GM19468 (cell line): ENCODE measurements around the gene WT1.
"Not testable (repeated sequence)": the region's sequence is repeated elsewhere in the genome, so short reads cannot be mapped to it uniquely, and the experiment has no call there.

Experiments
- ATAC-seq: cut with Tn5 transposase; IDR thresholded peaks from one replicate; pipeline ENCODE4 v1.9.1; 2021; ENCODE audit warnings: mild to moderate bottlenecking, moderate library complexity, moderate number of reproducible peaks; ENCODE audit not compliant: unreplicated experiment; ENCODE audit errors: extremely low read depth

Gene WT1

DNA sequence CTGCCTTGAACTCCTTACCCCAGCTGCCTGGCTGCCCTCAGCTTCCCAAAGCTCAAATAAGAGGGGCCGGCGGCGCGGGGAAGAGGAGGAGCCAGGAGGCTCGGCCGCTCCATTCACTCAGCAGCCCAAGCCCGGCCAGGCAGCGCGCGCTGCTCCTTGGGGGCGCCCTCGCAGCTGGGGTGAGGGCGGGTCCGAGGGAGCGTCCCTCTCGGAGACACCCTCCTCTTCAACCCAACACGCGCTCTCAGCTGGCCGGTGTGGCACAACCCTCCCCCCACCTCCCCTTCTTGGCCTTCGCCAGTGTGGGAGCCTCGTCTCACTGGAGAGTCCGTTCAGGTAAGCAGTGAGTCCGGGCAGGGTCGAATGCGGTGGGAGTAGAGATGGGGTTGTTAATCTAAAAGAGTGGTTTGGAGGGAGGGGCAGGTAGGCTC lies at the start of gene WT1:
Gene WT1, minus strand, starts transcription at position 29 of the 431 bp plus-strand sequence.
- no peak for ATAC-seq

DNA sequence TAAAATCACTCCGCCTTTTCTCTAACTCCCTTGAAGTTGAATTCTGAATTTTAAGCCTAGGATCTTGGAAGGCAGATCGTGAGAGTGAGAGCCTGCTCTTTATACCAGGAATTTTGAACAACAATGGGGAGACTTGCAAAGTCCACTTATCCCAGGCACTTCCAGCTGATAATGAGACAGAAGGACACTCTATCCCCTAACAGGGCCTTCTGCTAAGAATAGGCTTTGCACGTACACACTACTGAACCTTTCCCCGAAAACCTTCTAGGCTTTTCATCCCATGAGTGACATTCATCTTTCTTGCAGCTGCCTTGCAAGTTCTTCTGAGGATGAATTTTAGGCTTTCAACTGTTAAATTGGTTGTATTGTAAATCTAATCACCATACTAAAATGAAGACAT lies 44.0 kb upstream of the WT1 start:
- ATAC-seq: no peak

DNA sequence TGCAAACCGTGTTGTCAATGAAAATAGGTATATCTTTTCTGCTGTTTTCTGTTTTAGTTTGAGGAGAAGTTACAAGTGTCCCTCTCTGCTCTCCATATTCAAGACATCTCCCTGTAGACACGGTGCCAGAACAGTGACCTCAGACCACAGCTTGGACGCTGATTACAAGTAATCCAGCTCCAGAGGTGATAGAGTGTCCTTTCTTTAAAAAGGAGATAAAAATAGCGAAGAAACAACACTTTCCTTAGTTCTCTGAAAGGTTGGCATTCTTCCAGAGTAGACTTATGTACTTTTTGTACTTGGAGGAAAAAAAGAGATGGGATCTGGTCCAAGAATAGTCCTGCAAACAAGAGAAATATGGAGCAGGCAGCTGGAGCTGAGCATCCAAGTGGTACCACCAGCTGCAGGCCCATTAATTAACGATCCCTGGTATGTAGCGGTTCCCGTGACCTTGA lies 43.0 kb upstream of the WT1 start:
- ATAC-seq: no peak

DNA sequence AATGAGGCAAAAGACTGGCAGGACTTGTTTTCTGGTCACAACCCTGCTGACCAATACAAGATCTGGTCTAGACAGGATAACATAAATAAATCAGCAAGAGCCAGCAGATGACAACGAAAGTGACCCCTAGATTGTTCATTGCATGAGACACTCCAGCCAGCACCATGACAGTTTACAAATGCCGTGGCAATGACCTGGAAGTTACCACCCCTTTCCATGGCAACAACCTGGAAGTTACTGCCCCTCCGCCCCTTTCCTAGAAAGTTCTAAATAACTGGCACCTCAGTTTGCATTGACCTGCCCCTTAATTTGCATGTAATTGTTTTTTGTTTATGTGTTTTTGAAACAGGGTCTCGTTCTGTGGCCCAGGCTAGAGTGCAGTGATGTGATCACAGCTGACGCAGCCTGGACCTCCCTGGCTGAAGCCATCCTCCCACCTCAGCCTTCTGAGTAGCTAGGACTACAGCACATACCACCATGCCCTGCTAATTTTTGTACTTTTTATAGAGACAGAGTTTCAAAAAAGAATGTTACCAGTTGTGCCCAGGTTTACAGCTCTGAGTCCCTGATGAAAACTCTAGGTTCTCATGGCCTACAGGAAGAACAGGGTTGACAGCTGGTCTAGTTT lies 38.1 kb upstream of the WT1 start:
- no peak for ATAC-seq

- no peak for ATAC-seq
These were observed 36.9 kb upstream of the WT1 start for GRCh38 chr11:32472226-32472625.

- not testable (repeated sequence) for ATAC-seq
These were observed 36.2 kb upstream of the WT1 start for GRCh38 chr11:32471544-32471943.

GRCh38 chr11:32469791-32470190 lies 34.5 kb upstream of the WT1 start:
- no peak for ATAC-seq

DNA sequence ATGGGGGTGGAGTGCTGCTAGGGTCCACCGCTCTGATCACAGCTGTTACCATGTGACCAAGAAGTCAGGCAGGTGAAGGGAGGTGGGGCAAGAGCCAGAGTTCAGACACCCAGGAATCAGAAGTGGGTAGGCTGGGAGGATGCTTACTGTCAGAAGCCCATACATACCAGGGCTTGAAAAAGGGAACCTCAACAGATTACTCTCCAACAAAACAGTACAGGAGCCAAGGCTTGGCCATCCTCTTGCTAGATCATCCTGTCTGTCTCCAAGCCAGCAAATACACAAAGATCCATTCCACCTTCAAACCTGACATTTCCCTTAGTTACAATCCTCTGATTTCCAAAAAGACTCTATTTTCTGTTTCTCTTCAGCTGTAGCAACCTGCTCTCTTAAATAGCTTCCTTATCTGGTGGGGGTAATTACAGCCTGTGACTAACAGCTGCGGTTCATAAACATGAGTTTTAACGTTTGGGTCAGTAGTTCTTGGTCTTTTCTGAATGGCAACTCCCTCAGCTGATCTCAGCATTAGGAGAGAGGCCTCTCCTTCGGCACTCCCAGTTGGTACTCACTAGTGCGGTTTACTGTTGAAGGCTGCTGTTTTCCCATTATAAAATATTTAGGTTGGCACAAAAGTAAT lies 31.1 kb upstream of the WT1 start:
- ATAC-seq: no peak

DNA sequence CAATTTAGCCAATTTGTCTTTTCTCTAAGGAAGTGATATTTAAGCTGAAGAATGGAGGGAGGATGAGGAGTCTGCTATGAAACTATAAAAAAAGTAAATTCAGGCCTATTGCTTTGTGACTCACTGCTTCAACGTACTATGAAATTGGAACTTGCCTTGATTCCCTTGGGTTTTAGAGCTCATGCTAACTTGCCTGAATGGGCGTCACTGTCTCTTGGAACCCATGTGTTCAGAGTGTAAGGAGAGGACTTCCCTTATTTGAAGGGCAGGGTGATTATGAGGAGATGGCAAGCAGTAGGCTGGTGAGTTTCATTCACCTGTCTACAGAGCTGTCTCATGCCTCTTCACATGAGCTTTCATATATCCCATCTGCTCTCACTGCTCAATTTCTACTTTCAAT lies 28.7 kb upstream of the WT1 start:
- no peak for ATAC-seq

GRCh38 chr11:32462011-32462690 lies 26.8 kb upstream of the WT1 start:
- no peak for ATAC-seq

- ATAC-seq: no peak
These were observed 21.5 kb upstream of the WT1 start for GRCh38 chr11:32456864-32457263.

- no peak for ATAC-seq
These were observed 19.7 kb upstream of the WT1 start for GRCh38 chr11:32454993-32455392.

DNA sequence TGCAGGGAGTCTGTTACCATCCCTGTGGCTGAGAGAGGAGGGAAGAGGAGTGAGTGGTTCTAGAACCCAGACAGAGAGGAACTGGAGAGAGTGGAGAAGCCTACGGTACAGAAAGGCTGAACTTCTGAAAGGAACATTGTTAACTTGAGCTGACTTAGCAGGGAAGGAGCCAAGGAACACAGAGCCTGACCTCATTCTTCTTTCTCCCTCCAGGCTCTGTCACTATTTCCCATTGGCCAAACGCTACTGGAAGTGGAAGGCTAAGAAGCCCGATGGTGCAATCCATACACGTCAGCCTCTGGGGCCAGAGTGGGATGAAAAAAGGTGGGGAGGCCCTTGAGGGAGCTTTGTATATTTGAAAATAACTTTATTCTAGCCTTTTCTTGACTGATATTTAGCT lies 16.5 kb upstream of the WT1 start:
- ATAC-seq: no peak

DNA sequence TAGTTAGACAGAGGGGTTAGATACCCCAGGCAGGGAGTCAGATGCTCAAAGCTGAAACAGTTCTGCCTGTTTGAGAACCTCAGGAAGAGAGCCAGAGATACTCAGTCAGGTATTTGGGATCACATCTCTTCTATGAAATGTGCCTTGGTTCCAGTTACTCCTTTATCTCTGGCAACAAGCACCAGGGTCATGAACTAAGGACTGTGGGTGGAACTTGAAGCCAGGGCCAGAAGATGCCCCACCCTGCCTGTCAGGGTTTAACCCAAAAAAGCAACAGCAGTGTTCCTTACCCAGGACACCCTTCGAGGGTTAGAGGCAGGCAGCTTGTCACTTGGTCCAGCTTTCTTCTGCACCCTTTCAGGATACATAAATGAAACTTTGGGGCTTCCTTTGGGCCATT lies 15.0 kb upstream of the WT1 start:
- ATAC-seq: no peak

- ATAC-seq: no peak
These were observed 12.9 kb upstream of the WT1 start for GRCh38 chr11:32448232-32448631.

GRCh38 chr11:32447252-32447651 lies 11.9 kb upstream of the WT1 start:
- no peak for ATAC-seq

- ATAC-seq: no peak
These were observed 10.9 kb upstream of the WT1 start for GRCh38 chr11:32446227-32446626.

- no peak for ATAC-seq
These were observed 8.8 kb upstream of the WT1 start for GRCh38 chr11:32444186-32444585.

DNA sequence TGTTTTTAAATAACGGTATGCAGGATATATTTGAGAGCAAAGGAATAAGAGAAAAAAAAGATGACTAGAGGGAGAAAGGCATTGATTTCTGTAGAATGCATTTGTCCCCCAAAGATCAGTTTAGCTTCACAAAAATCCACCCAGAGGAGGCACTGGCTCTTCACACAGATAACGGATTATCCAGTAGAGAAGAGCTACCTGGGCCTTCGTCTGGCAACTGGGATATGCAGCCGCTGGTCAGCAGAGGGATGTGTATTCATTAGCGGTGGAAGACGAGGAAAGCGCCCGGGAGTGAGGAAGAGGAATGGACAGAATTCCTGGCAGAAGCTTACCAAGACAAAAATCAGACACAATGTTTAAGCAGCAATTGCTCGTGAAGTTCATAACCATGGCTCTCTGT lies 5.6 kb upstream of the WT1 start:
- ATAC-seq: no peak

GRCh38 chr11:32440312-32440908 lies 5.1 kb upstream of the WT1 start:
- no peak for ATAC-seq
